Sigmoid colon (tissue), 4 donors: ENCODE measurements around the gene NXPH2.

Experiments used
- POLR2A ChIP-seq, 2 donors: fragments of 450-650 bp; IDR thresholded peaks; one replicate each; pipeline ENCODE4 v1.6.1; 2016; ENCODE audit warnings: antibody characterized with exemption in 2 of 2, mild to moderate bottlenecking in 2 of 2, moderate library complexity in 2 of 2
- POLR2AphosphoS5 ChIP-seq, 4 donors: sonication (generic); formaldehyde crosslinking; IDR thresholded peaks; one replicate each; pipeline ENCODE4 v1.6.1; 2017; ENCODE audit warnings: antibody characterized with exemption in 4 of 4
- TF ChIP-seq, protein P1 (sequence below), 4 experiments: fragments of 450-650 bp in 3 of 4; fragments of 200-600 bp in 1 of 4; IDR thresholded peaks; one replicate each; pipeline ENCODE4 v1.5.1; 2016 to 2019; ENCODE audit warnings: antibody characterized with exemption in 4 of 4, mild to moderate bottlenecking in 3 of 4, moderate library complexity in 2 of 4

GRCh38 chr2:138637061-138637460 is 143.1 kb downstream of the NXPH2 start:
- TF ChIP-seq POLR2AphosphoS5 (IDR thresholded peaks at IDR 0.05), result no peak
- TF ChIP-seq, protein P1, sequence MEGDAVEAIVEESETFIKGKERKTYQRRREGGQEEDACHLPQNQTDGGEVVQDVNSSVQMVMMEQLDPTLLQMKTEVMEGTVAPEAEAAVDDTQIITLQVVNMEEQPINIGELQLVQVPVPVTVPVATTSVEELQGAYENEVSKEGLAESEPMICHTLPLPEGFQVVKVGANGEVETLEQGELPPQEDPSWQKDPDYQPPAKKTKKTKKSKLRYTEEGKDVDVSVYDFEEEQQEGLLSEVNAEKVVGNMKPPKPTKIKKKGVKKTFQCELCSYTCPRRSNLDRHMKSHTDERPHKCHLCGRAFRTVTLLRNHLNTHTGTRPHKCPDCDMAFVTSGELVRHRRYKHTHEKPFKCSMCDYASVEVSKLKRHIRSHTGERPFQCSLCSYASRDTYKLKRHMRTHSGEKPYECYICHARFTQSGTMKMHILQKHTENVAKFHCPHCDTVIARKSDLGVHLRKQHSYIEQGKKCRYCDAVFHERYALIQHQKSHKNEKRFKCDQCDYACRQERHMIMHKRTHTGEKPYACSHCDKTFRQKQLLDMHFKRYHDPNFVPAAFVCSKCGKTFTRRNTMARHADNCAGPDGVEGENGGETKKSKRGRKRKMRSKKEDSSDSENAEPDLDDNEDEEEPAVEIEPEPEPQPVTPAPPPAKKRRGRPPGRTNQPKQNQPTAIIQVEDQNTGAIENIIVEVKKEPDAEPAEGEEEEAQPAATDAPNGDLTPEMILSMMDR (IDR thresholded peaks at IDR 0.05), result no peak
- TF ChIP-seq POLR2A (IDR thresholded peaks at IDR 0.05), result no peak
